Caki2 (cell line): ENCODE data around the gene KIAA1671. TPM values are rescaled to one million over a fixed set of nuclear protein-coding genes. Genes with fewer than 3 reads are reported as not detected.

Experiments
- DNase-seq: peaks from one replicate; pipeline ENCODE4 v3.0.0-alpha.2; 2015; ENCODE audit warnings: low read depth
- in situ Hi-C: cut with HindIII; loops from 2 replicates; pipeline ENCODE4 v1.10.0; 2016; ENCODE audit warnings: low sequenced_read_pairs, low pct_unique_long_range_greater_than_20kb, mixed read lengths
- total RNA-seq: library from RNA; depleted of rRNA; stranded (reverse); fragments of >200 nt; shearing (Covaris generic); gene quantifications from 2 replicates; pipeline ENCODE4 v1.2.3, GENCODE V29; 2014; ENCODE audit warnings: low replicate concordance

KIAA1671 gene
- total RNA-seq, 1 experiment from 2014 or later: 11.7 TPM

DNA sequence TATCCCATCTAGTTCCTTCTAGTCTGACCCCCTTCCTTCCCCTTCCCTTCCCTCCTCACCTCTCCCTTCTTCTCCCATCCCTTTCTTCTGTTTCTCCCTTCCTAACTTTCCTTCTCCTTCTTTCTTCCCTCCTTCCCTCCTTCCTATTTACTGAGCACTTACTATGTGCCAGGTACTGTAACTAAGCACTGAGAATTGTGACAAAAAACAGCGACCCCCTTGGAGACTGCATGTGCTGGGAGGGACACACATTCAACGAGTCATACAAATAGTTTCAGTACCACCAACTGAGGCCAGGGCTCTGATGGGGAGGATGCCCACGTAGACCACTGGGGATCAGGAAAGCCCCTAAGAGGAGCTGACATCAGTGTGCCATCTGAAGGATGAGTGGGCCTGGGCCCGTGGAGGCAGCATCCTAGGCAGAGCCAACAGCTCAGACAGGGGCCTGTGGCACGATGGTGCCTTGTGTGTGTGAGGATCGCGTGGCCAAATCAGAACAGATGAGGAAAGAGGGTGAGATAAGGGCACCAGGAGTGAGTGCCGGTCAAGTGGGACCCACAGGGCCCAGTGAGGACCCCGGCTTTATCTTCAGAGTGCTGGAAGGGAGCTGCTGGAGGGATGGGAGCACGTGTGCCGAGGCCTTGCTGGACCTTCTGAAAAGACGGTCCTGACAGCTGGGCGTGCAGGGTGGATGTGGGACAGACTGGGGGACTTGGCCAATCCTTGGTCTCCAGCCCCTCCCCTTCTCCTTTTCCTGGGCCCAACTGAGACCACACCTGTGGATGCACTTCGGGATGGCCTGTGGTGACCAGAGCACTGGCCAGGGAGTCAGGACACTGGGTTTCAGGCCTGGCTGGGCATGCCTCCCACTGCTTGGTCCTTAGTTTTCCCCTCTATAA, 208.8 kb downstream of the KIAA1671 start:
- DNase-seq: no peak
- in situ Hi-C loops: no loop called here

DNA sequence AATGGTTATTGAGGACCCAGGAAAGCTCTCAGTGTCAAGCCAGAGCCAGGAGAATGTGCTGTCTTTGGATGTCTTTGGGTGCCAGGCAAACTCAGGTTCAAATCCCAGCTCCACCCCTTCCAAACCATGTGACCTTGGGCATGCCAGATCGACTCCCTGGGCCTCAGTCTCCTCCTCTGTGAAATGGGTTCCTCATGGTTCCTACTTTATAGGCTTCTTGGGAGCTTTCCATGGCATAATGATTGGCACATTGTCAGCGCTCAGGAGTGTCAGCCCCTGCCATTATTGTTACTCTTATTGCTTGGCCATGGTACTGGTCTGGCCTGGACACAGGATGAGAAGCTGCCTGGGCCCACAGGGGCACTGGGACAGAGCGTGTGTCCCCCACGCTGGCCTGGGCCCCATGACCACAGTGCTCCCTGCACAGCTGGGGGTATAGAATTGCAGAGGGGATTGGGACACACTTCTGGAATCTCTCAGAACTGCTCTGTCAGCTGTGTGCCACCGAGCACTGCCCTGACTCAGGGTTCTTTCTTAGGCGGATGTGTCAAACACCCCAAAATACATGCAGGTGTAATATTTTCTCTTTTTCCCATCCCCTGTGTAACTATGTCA, 209.5 kb downstream of the KIAA1671 start:
- in situ Hi-C loops: no loop called here
- DNase-seq: no peak

GRCh38 chr22:25162561-25162960, 210.0 kb downstream of the KIAA1671 start:
- no peak for DNase-seq
- in situ Hi-C loops: no loop called here

DNA sequence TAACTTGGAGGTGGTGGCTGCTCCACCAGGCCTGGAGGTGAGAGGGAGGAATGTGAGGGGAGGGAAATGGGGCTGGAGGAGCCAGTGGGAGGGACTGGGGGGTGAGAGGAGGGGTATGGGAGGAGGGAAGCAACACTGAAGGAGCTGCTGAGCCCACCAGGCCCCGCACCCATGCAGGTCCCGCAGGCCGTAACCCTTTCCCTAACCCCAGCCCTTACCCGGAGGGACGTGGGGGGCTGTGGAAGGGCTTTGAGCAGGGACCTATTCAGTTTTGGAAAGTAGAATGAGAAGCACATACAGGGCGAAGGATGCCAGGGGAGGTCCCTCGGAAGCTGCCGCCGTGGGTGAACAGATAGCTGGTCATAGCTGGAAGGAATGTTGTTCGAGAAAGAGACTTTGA, 213.3 kb downstream of the KIAA1671 start:
- no peak for DNase-seq
- in situ Hi-C loops: no loop called here

DNA sequence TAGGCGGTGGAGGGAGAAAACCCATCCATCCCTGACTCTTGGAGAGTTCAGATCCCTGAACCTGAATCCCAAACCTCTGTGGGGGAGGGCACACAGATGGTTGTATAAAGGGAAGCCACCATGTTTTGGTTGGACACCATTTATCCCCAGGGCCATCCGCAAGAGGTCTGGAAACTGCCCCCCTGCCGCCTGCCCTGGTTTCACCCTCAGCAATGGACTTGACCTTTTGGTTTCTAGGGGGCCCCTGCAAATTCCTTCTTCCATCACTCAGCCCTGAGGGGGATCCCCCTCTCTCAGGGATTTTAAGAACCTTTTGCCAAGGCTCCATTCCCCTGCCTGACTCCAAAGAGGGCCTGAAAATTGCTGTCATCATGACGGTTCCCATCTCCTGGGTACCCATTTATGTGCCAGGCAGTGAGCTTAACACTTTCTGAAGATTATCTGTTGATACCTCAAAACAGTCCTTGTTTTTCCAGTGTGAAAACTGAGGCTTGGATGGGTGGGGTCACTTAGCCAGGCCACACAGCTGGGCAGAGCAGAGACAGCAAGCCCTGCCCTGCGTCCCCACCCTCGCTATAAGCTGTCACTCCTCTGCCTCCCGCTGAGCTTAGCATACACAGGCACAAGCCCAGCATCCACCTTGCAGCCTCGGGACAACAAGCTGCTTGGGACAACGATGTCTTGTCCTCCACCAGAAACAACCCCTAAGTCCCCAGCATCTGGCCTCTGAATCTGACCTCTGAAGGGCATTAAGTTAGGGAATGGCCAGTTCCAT, 213.9 kb downstream of the KIAA1671 start:
- no peak for DNase-seq
- in situ Hi-C loops: no loop called here

DNA sequence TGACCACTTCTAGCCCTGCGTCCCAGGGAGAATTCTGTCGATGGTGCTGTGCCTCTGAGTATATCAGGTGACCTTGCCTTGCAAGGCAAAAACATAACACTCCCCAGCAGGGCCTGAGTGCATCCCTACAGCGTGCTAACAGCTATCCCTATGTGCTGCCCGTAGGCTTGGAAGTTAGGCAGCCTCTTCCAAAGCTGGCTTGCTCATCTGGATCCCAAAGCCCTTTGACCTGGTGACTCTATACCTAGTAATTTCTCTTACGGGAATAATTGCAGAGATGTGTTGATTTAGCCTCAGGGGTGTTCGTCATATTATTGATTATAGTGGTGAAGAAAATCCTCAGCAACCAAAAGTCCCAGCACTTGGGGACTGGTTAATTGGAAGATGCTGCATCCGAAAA, 214.6 kb downstream of the KIAA1671 start:
- in situ Hi-C loops: no loop called here

DNA sequence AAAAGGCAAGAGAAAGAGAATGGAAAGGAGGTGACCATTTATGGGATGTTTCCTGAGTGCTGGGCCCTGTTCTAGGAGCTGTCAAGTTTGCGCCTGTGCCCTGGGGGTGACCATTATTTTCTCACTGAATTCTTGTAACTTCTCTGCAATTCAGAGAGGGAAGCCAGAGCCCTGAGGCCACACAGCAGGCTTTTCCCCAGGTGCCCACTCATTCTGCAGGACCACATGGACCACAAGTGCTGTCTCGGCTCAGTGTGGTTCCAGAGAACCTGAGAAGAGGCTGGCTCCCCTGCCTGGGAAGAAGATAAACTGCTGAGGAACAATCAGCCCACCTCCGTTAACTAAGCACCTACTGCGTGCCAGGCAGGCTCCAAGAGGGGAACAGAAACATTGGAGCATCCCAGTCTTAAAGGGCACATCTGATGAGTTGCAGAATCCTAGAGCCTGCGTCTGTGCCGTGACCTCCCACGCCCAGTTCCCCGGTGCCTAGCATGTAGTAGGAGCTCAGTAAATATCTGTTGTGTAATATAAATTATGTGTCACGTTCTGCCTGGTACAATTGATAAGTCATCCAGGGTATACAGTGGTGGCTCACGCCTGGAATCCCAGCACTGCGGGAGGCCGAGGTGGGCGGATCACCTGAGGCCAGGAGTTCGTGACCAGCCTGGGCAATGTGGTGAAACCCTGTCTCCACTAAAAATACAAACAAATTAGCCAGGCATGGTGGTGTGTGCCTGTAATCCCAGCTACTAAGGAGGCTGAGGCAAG, 215.5 kb downstream of the KIAA1671 start:
- in situ Hi-C loops: no loop called here
- DNase-seq: no peak

More for the DNA sequence above, 214.6 kb downstream of the KIAA1671 start:
- DNase-seq: no peak

GRCh38 chr22:25169278-25170031, 216.9 kb downstream of the KIAA1671 start:
- in situ Hi-C loops: no loop called here

GRCh38 chr22:25170426-25170980, 218.0 kb downstream of the KIAA1671 start:
- in situ Hi-C loops: no loop called here
- no peak for DNase-seq

More at GRCh38 chr22:25169278-25170031, 216.9 kb downstream of the KIAA1671 start:
- DNase-seq: no peak

- in situ Hi-C loops: no loop called here
- peak; percentile 21 for DNase-seq
Measured at GRCh38 chr22:25172153-25172552, 219.6 kb downstream of the KIAA1671 start.

DNA sequence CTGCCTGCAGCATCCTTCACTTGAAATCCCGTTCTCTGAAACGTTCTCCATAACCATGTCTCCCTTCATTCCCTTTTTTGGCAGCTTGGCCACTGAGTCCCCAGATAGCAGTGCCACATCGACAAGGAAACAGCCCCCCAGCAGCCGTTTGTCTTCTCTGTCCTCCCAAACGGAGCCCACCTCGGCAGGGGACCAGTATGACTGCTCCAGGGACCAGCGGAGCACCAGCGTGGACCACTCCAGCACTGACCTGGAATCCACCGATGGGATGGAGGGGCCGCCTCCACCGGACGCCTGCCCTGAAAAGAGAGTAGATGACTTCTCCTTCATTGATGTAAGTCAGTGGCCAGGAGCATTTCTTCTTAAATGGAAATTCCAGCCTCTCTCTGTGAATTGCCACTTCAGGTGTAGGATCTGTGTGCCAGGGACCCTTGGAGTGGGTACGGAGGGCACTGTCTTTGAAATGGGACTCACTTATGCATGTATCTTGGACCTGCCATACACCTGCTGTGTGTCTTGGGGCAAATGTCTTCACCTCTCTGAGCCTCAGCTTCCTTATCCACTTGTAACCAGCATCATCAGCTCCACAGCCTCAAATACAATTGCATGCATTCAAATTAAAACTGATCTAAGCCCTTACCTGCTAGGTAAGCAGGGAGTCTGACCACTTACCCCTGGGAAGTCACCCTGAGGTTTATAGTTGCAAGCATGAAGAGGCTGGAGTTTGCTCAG, 221.8 kb downstream of the KIAA1671 start:
- DNase-seq: no peak
- in situ Hi-C loops: no loop called here

DNA sequence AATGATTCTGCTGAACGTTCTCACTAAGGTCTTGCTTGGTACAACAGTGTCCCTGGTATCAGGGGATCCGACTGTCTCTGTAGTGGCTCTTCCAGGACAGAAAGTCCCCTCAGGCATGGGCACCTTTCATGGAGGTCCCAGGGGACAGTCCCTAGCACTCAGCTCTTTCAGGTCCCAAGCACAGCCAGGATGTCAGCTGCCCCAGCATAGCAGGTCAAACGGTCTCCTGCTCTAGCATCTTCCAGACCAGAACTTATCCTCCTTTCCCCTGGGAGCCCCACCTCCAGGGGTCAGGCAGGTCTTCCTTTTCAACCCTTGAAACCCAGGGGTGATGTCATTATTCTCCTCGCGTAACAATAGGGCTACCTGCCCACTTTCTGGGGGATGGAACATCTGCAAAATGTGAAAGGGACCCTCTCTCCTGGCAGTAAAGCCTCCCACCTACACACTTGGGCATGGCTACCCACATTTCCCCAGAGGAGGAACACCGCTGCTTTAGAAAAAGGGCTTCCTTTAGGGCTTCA, 222.4 kb downstream of the KIAA1671 start:
- in situ Hi-C loops: no loop called here
- no peak for DNase-seq

- no peak for DNase-seq
- in situ Hi-C loops: no loop called here
Measured at GRCh38 chr22:25176175-25176574, 223.7 kb downstream of the KIAA1671 start.

DNA sequence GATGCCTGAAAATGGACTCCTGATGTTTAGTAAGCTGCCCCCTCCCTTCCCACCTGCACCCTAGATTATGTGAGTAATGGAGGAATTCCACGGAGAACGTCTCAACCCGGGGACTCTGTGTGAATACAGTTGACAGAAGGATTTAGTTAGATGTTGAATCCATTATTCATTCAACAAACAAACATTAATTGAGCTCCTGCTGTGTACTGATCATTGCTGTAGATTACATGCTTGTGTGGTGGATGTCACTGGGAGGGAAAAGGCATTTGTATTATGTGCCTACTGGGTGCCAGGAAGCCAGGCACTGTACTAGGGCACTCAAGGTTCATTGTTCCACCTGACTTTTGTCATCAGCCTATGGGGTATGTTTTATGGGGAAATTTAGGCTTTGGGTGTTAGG, 224.3 kb downstream of the KIAA1671 start:
- in situ Hi-C loops: no loop called here
- DNase-seq: no peak

DNA sequence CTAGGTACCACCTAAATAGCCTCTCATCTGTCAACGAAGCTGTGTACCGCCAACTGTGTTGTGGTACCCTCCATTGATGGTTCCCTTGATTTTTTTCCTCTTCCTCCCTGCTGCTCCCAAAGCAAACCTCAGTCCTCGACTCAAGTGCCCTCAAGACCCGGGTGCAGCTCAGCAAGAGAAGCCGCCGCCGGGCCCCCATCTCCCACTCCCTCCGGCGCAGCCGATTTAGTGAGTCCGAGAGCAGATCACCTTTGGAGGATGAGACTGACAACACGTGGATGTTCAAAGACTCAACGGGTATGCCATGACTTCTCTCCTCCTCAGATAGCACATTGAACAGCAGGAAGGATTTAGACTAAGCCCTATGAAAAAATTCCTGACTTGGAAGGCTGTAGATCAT, 224.7 kb downstream of the KIAA1671 start:
- in situ Hi-C loops: no loop called here
- DNase-seq: no peak

- in situ Hi-C loops: no loop called here
- no peak for DNase-seq
Measured at GRCh38 chr22:25177895-25178294, 225.4 kb downstream of the KIAA1671 start.
